Smooth muscle cell (in vitro differentiated cells): Measurements from ENCODE around the gene MUC20. TPM values are rescaled to one million over a fixed set of nuclear protein-coding genes. Genes with fewer than 3 reads are reported as not detected.

Experiments used
- DNase-seq: peaks from one replicate; lab custom pipeline; 2025; ENCODE audit not compliant: unreplicated experiment; lab: John Stamatoyannopoulos, UW
- H2AFZ ChIP-seq: fragments of 200-600 bp; sonication (generic); 2 replicates; pipeline ENCODE4 v1.6.0; 2016; ENCODE audit warnings: antibody characterized with exemption, low read depth, mild to moderate bottlenecking
- H3F3A ChIP-seq: fragments of 200-600 bp; sonication (generic); 2 replicates; pipeline ENCODE4 v1.6.0; 2017; ENCODE audit warnings: antibody characterized with exemption, low read depth
- H3K27ac ChIP-seq: fragments of 200-600 bp; sonication (generic); 2 replicates; pipeline ENCODE4 v1.5.1; 2016; ENCODE audit warnings: low read depth, mild to moderate bottlenecking
- H3K27me3 ChIP-seq: fragments of 200-600 bp; sonication (generic); 2 replicates; pipeline ENCODE4 v1.6.1; 2016; ENCODE audit warnings: low read depth, mild to moderate bottlenecking
- H3K36me3 ChIP-seq: fragments of 200-600 bp; sonication (generic); 2 replicates; pipeline ENCODE4 v1.5.1; 2016; ENCODE audit warnings: low read depth
- H3K4me1 ChIP-seq: fragments of 200-600 bp; sonication (generic); 2 replicates; pipeline ENCODE4 v1.5.1; 2016; ENCODE audit warnings: low read depth
- H3K4me2 ChIP-seq: fragments of 200-600 bp; sonication (generic); 2 replicates; pipeline ENCODE4 v1.6.0; 2016; ENCODE audit warnings: mild to moderate bottlenecking
- H3K4me3 ChIP-seq: fragments of 200-600 bp; sonication (generic); 2 replicates; pipeline ENCODE4 v1.5.1; 2016; ENCODE audit warnings: mild to moderate bottlenecking
- H3K79me2 ChIP-seq: fragments of 200-600 bp; sonication (generic); 2 replicates; pipeline ENCODE4 v1.6.0; 2016; ENCODE audit warnings: low read depth, mild to moderate bottlenecking
- H3K9ac ChIP-seq: fragments of 200-600 bp; sonication (generic); 2 replicates; pipeline ENCODE4 v1.6.0; 2016; ENCODE audit warnings: low read depth
- H3K9me3 ChIP-seq: fragments of 200-600 bp; sonication (generic); replicated peaks from 2 replicates; pipeline ENCODE4 v1.5.1; 2016; ENCODE audit warnings: low read depth
- H4K20me1 ChIP-seq: fragments of 200-600 bp; sonication (generic); 2 replicates; pipeline ENCODE4 v1.6.0; 2016; ENCODE audit warnings: low read depth
- WGBS: methylation state at CpG from one replicate; pipeline ENCODE4 v1.1.7; 2016; ENCODE audit warnings: low lambda C conversion rate; 5-methylcytosine and 5-hydroxymethylcytosine counted together
- polyA plus RNA-seq: library from polyadenylated mRNA; unstranded; fragments of >200 nt; fragmentation: Nextera tagmentation; extraction: Ambion mirVana; gene quantifications from 2 replicates; pipeline ENCODE4 v1.2.1, GENCODE V29; 2016
- total RNA-seq: library from RNA; depleted of rRNA; stranded (reverse); fragments of >200 nt; gene quantifications from 2 replicates; pipeline ENCODE4 v1.2.3, GENCODE V29; 2014
- TF ChIP-seq, protein P1 (sequence below): fragments of 200-600 bp; sonication (generic); IDR thresholded peaks from 2 replicates; pipeline ENCODE4 v1.5.1; 2017; ENCODE audit warnings: borderline replicate concordance, mild to moderate bottlenecking, antibody characterized with exemption; ENCODE audit not compliant: insufficient read depth, poor library complexity, severe bottlenecking

Gene MUC20
- total and polyA plus RNA-seq, 2 experiments from 2014 or later: 2.5 to 5.9 TPM

DNA sequence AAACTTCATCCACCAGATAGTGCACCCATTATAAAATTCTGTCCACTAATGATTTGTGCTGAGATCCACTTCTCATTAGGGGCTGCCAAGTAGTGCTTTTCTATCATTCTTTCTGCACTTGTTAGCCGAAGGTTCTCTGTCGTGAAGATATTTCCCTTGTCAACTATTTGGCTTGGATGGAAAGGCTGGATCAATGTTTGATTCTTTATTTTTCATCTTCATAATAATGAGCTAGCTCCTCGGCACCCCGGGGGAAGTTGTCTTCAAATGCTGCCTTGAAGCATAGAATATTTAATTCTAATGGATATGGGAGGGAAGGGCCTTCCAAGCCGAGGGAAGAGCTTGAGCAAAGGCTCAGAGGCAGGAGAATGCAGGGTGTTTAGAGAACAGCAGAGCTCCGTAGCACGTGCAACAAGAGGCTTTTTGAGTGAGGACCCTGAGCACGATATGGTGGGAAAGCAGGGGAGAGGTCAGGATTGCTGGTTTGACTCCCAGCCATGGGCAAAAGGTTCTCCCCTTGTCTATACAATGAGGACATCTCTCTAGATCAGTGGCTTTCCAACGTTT lies 16.3 kb upstream of the MUC20 start:
- Histone ChIP-seq H4K20me1 (no peaks in the 10 kb centered on the region), H3F3A (peaks cover 5% of the 10 kb centered on the region), H3K36me3 (no peaks in the 10 kb centered on the region), H3K4me1 (peaks cover under 1% of the 10 kb centered on the region), H3K9me3 (no peaks in the 10 kb centered on the region), H3K9ac (no peak overlapping the region), H2AFZ (no peak overlapping the region), H3K27ac (no peak overlapping the region), H3K27me3 (no peaks in the 10 kb centered on the region), H3K4me3 (no peak overlapping the region), H3K4me2 (no peak overlapping the region), H3K79me2 (no peaks in the 10 kb centered on the region)
- 76% methylated on average over 9 of the region's 9 CpGs for WGBS
- DNase-seq: no peak
- TF ChIP-seq, protein P1, sequence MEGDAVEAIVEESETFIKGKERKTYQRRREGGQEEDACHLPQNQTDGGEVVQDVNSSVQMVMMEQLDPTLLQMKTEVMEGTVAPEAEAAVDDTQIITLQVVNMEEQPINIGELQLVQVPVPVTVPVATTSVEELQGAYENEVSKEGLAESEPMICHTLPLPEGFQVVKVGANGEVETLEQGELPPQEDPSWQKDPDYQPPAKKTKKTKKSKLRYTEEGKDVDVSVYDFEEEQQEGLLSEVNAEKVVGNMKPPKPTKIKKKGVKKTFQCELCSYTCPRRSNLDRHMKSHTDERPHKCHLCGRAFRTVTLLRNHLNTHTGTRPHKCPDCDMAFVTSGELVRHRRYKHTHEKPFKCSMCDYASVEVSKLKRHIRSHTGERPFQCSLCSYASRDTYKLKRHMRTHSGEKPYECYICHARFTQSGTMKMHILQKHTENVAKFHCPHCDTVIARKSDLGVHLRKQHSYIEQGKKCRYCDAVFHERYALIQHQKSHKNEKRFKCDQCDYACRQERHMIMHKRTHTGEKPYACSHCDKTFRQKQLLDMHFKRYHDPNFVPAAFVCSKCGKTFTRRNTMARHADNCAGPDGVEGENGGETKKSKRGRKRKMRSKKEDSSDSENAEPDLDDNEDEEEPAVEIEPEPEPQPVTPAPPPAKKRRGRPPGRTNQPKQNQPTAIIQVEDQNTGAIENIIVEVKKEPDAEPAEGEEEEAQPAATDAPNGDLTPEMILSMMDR: no peak

DNA sequence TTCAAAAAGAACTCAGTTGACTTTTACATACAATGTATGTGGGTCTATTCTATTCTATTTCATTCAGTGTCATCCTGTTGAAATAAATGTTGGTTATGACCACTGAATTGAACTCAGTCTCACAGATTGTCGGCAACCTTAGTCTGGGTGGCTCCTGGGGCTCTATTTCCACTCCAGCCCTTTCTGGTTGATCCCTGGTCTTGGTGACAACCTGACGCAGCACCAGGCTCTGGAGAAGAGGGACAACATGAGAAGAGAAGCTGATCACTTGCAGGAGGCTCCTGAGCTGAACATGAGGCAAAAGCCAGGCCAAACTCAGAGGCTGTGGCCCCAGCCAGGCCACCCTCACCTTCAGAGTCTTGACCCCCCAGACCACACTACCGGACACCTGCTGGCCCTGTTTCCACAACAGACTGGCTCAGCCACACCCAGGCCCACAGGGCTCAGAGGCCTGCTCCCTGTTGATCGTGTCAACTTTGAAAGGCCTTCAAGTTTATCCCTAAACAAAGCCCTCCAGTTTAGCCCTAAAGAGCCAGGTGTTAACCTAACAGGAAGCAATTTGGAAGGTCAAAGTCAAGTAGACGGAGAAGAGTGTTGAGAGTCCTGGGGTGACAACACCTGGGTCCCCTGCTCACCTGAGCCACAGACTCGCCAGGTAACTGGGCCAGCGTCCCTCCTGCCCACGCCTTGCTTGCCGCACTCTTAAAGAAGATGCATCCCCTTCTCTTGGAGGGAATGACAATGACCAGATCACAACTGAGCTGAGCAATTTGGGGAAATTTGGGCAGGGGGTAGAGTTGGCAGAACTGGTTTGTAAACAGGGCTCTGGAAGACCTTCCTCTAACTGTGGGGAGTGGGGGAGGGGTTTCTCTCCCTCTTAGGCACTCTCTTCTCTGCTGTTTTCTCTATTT lies 15.4 kb upstream of the MUC20 start:
- 77% methylated on average over 9 of the region's 9 CpGs for WGBS
- no peaks in the 10 kb centered on the region for H3K27me3 ChIP-seq
- no peak overlapping the region for H3K27ac ChIP-seq
- H4K20me1 ChIP-seq: no peaks in the 10 kb centered on the region
- H3F3A ChIP-seq: no peaks in the 10 kb centered on the region
- no peaks in the 10 kb centered on the region for H3K79me2 ChIP-seq
- H3K4me1 ChIP-seq: no peaks in the 10 kb centered on the region
- no peak overlapping the region for H3K9ac ChIP-seq
- no peaks in the 10 kb centered on the region for H3K9me3 ChIP-seq
- H3K4me2 ChIP-seq: no peak overlapping the region
- H3K36me3 ChIP-seq: no peaks in the 10 kb centered on the region
- no peak overlapping the region for H2AFZ ChIP-seq
- no peak for DNase-seq
- TF ChIP-seq, protein P1: no peak
- H3K4me3 ChIP-seq: no peak overlapping the region

GRCh38 chr3:195708061-195708460 lies 12.7 kb upstream of the MUC20 start:
- H3K36me3 ChIP-seq: no peaks in the 10 kb centered on the region
- WGBS: 80% methylated on average over 6 of the region's 6 CpGs
- no peak overlapping the region for H2AFZ ChIP-seq
- H3K4me3 ChIP-seq: no peak overlapping the region
- no peaks in the 10 kb centered on the region for H3F3A ChIP-seq
- no peaks in the 10 kb centered on the region for H3K4me1 ChIP-seq
- H3K27me3 ChIP-seq: no peaks in the 10 kb centered on the region
- no peak overlapping the region for H3K27ac ChIP-seq
- no peaks in the 10 kb centered on the region for H4K20me1 ChIP-seq
- H3K9me3 ChIP-seq: no peaks in the 10 kb centered on the region
- no peak overlapping the region for H3K9ac ChIP-seq
- no peak for DNase-seq
- H3K79me2 ChIP-seq: no peaks in the 10 kb centered on the region
- TF ChIP-seq, protein P1: no peak
- no peak overlapping the region for H3K4me2 ChIP-seq
